SU-DHL-6 (cell line): Measurements from ENCODE around the gene DIS3L2.
"Not testable (repeated sequence)": the region's sequence is repeated elsewhere in the genome, so short reads cannot be mapped to it uniquely, and the experiment has no call there.

Experiments used
- H2AFZ ChIP-seq: fragments of 200-600 bp; sonication (generic); 2 replicates; pipeline ENCODE4 v1.6.1; 2014; ENCODE audit warnings: low read depth, mild to moderate bottlenecking, moderate library complexity, mixed read lengths, antibody characterized with exemption, low read length; ENCODE audit not compliant: severe bottlenecking
- H3F3A ChIP-seq: fragments of 200-600 bp; shearing (Covaris generic); 2 replicates; pipeline ENCODE4 v1.6.0; 2016; ENCODE audit warnings: antibody characterized with exemption, mild to moderate bottlenecking; ENCODE audit not compliant: insufficient read depth
- H3K27ac ChIP-seq: fragments of 200-600 bp; sonication (generic); 2 replicates; pipeline ENCODE4 v1.5.1; 2016; ENCODE audit warnings: low read depth, mild to moderate bottlenecking, low read length, moderate library complexity, mixed read lengths
- H3K27me3 ChIP-seq: fragments of 200-600 bp; sonication (generic), shearing (Covaris generic); 2 replicates; pipeline ENCODE4 v1.6.0; 2014; ENCODE audit warnings: mild to moderate bottlenecking, low read length
- H3K36me3 ChIP-seq: fragments of 200-600 bp; sonication (generic); 2 replicates; pipeline ENCODE4 v1.6.1; 2014; ENCODE audit warnings: mild to moderate bottlenecking, low read length, mixed read lengths
- H3K4me2 ChIP-seq: fragments of 300-600, 200-600 bp; shearing (Covaris generic), sonication (generic); 2 replicates; pipeline ENCODE4 v1.6.0; 2014; ENCODE audit warnings: low read length, low read depth, mild to moderate bottlenecking; ENCODE audit not compliant: poor library complexity, severe bottlenecking
- H3K4me3 ChIP-seq: fragments of 200-600 bp; sonication (generic); 2 replicates; pipeline ENCODE4 v1.5.1; 2014; ENCODE audit warnings: antibody characterized with exemption, low read length, mild to moderate bottlenecking, mixed read lengths; ENCODE audit not compliant: insufficient read depth, poor library complexity, severe bottlenecking
- H3K79me2 ChIP-seq: fragments of 200-600 bp; sonication (generic); 2 replicates; pipeline ENCODE4 v1.6.1; 2014; ENCODE audit warnings: mild to moderate bottlenecking, low read length, moderate library complexity; ENCODE audit not compliant: insufficient read depth
- H3K9ac ChIP-seq: fragments of 200-600 bp; sonication (generic); 2 replicates; pipeline ENCODE4 v1.7.0; 2014; ENCODE audit warnings: mild to moderate bottlenecking, low read length
- H3K9me2 ChIP-seq: fragments of 200-600 bp; sonication (generic); replicated peaks from 2 replicates; pipeline ENCODE4 v1.6.1; 2014; ENCODE audit warnings: low read length; ENCODE audit not compliant: insufficient read depth
- H3K9me3 ChIP-seq: fragments of 200-600 bp; sonication (generic); 2 replicates; pipeline ENCODE4 v1.6.1; 2014; ENCODE audit warnings: low read length, mixed read lengths; ENCODE audit not compliant: insufficient read depth
- H4K20me1 ChIP-seq: fragments of 200-600 bp; sonication (generic); 2 replicates; pipeline ENCODE4 v1.6.1; 2014; ENCODE audit warnings: low read depth, mild to moderate bottlenecking, antibody characterized with exemption, low read length, moderate library complexity, mixed read lengths
- CTCF ChIP-seq: fragments of 200-600 bp; sonication (generic); IDR thresholded peaks from one replicate; pipeline ENCODE4 v1.5.1; 2017; ENCODE audit warnings: antibody characterized with exemption, mild to moderate bottlenecking, low read length, moderate library complexity; ENCODE audit not compliant: insufficient read depth, poor library complexity, severe bottlenecking
- EZH2phosphoT487 ChIP-seq: fragments of 200-600 bp; sonication (generic), shearing (Covaris generic); conservative IDR thresholded peaks from 2 replicates; pipeline ENCODE4 v1.6.1; 2018; ENCODE audit warnings: mild to moderate bottlenecking, antibody characterized with exemption, low read length, moderate library complexity, mixed read lengths

DIS3L2 gene

GRCh38 chr2:232170396-232170795 is 208.9 kb downstream of the DIS3L2 start:
- H3K79me2 ChIP-seq: no peaks in the 10 kb centered on the region
- TF ChIP-seq CTCF: no peak
- no peak for TF ChIP-seq EZH2phosphoT487
- H3F3A ChIP-seq: no peaks in the 10 kb centered on the region
- no peaks in the 10 kb centered on the region; the same call in 1 of the 2 replicates for H4K20me1 ChIP-seq
- H3K4me2 ChIP-seq: no peak overlapping the region
- H3K36me3 ChIP-seq: no peaks in the 10 kb centered on the region
- no peaks in the 10 kb centered on the region for H3K27me3 ChIP-seq
- H2AFZ ChIP-seq: no peak overlapping the region
- no peak overlapping the region for H3K4me3 ChIP-seq
- no peaks in the 10 kb centered on the region for H3K9me2 ChIP-seq
- H3K9me3 ChIP-seq: no peaks in the 10 kb centered on the region
- no peak overlapping the region for H3K9ac ChIP-seq
- H3K27ac ChIP-seq: no peak overlapping the region

- Histone ChIP-seq H3K9ac (no peak overlapping the region), H2AFZ (no peak overlapping the region), H3F3A (no peaks in the 10 kb centered on the region), H3K9me2 (no peaks in the 10 kb centered on the region), H4K20me1 (no peaks in the 10 kb centered on the region; the same call in 1 of the 2 replicates), H3K79me2 (no peaks in the 10 kb centered on the region), H3K4me2 (no peak overlapping the region), H3K9me3 (no peaks in the 10 kb centered on the region), H3K36me3 (no peaks in the 10 kb centered on the region), H3K27me3 (no peaks in the 10 kb centered on the region), H3K27ac (no peak overlapping the region), H3K4me3 (no peak overlapping the region)
- no peak for TF ChIP-seq CTCF
Observed at GRCh38 chr2:232174662-232175061, 213.1 kb downstream of the DIS3L2 start.

GRCh38 chr2:232176587-232176986 is 215.1 kb downstream of the DIS3L2 start:
- H3K4me2 ChIP-seq: not testable (repeated sequence)

GRCh38 chr2:232183279-232183678 is 221.8 kb downstream of the DIS3L2 start:
- Histone ChIP-seq H3F3A (no peaks in the 10 kb centered on the region), H3K27ac (no peak overlapping the region), H3K9ac (no peak overlapping the region), H3K9me3 (no peaks in the 10 kb centered on the region), H3K79me2 (no peaks in the 10 kb centered on the region), H3K4me3 (no peak overlapping the region), H3K36me3 (no peaks in the 10 kb centered on the region), H3K4me2 (no peak overlapping the region), H3K9me2 (no peaks in the 10 kb centered on the region), H2AFZ (no peak overlapping the region), H4K20me1 (no peaks in the 10 kb centered on the region), H3K27me3 (no peaks in the 10 kb centered on the region)
- TF ChIP-seq CTCF (no peak), EZH2phosphoT487 (no peak)

More at GRCh38 chr2:232176587-232176986, 215.1 kb downstream of the DIS3L2 start:
- H3K36me3 ChIP-seq, H3K79me2 ChIP-seq, H2AFZ ChIP-seq, H3K9me3 ChIP-seq, H3F3A ChIP-seq, H3K9ac ChIP-seq, H3K27ac ChIP-seq, H4K20me1 ChIP-seq, H3K4me3 ChIP-seq, H3K9me2 ChIP-seq, H3K27me3 ChIP-seq: not testable (repeated sequence)
